OCI-LY1 (cell line): Measurements from ENCODE around the gene TSHZ3.

ENCODE experiments used
- H2AFZ ChIP-seq: fragments of 200-600 bp; sonication (generic), shearing (Covaris generic); 2 replicates; pipeline ENCODE4 v1.6.0; 2014; ENCODE audit warnings: antibody characterized with exemption, mild to moderate bottlenecking, low read length
- H3F3A ChIP-seq: fragments of 200-600 bp; sonication (generic), shearing (Covaris generic); 2 replicates; pipeline ENCODE4 v1.6.0; 2014; ENCODE audit warnings: mild to moderate bottlenecking, antibody characterized with exemption, low read length, moderate library complexity; ENCODE audit not compliant: insufficient read depth
- H3K27ac ChIP-seq: fragments of 200-600 bp; sonication (generic); 2 replicates; pipeline ENCODE4 v1.5.1; 2014; ENCODE audit warnings: low read length, mixed run types, mild to moderate bottlenecking, low read depth; ENCODE audit not compliant: poor library complexity, severe bottlenecking
- H3K27me3 ChIP-seq: fragments of 200-600 bp; sonication (generic); 2 replicates; pipeline ENCODE4 v1.6.0; 2014; ENCODE audit warnings: antibody characterized with exemption, mild to moderate bottlenecking, low read length, moderate library complexity; ENCODE audit not compliant: insufficient read depth
- H3K36me3 ChIP-seq: fragments of 200-600 bp; sonication (generic); 2 replicates; pipeline ENCODE4 v1.6.1; 2014; ENCODE audit warnings: mild to moderate bottlenecking, antibody characterized with exemption, low read length, moderate library complexity, mixed read lengths; ENCODE audit not compliant: insufficient read depth
- H3K4me1 ChIP-seq: fragments of 200-600 bp; sonication (generic); 2 replicates; pipeline ENCODE4 v1.5.1; 2014; ENCODE audit warnings: mild to moderate bottlenecking, low read length, moderate library complexity; ENCODE audit not compliant: insufficient read depth, severe bottlenecking
- H3K4me2 ChIP-seq: fragments of 200-600 bp; sonication (generic), shearing (Covaris generic); 2 replicates; pipeline ENCODE4 v1.6.1; 2014; ENCODE audit warnings: low read length
- H3K4me3 ChIP-seq: fragments of 200-600 bp; sonication (generic); 2 replicates; pipeline ENCODE4 v1.5.1; 2014; ENCODE audit warnings: low read length, low read depth, mild to moderate bottlenecking, mixed read lengths; ENCODE audit not compliant: poor library complexity, severe bottlenecking
- H3K79me2 ChIP-seq: fragments of 200-600 bp; shearing (Covaris generic); 2 replicates; pipeline ENCODE4 v1.6.1; 2016; ENCODE audit warnings: mixed run types, low read length, mixed read lengths; ENCODE audit not compliant: insufficient read depth
- H3K9ac ChIP-seq: fragments of 200-600 bp; sonication (generic), shearing (Covaris generic); 2 replicates; pipeline ENCODE4 v1.6.1; 2014; ENCODE audit warnings: mild to moderate bottlenecking, low read length, mixed read lengths
- H3K9me2 ChIP-seq: fragments of 200-600 bp; sonication (generic), shearing (Covaris generic); 2 replicates; pipeline ENCODE4 v1.6.1; 2014; ENCODE audit warnings: low read depth, mild to moderate bottlenecking, low read length, mixed read lengths
- H3K9me3 ChIP-seq: fragments of 200-600 bp; shearing (Covaris generic); 2 replicates; pipeline ENCODE4 v1.6.1; 2014; ENCODE audit warnings: low read length, mixed read lengths
- H4K20me1 ChIP-seq: fragments of 200-600 bp; sonication (generic), shearing (Covaris generic); 2 replicates; pipeline ENCODE4 v1.6.0; 2016; ENCODE audit warnings: mild to moderate bottlenecking, low read length; ENCODE audit not compliant: insufficient read depth
- EZH2 ChIP-seq: fragments of 200-600 bp; sonication (generic), shearing (Covaris generic); IDR thresholded peaks from 2 replicates; pipeline ENCODE4 v1.8.0; 2017; ENCODE audit warnings: borderline replicate concordance, mixed run types, mild to moderate bottlenecking, antibody characterized with exemption, low read length, moderate library complexity, mixed read lengths
- TF ChIP-seq, protein P1 (sequence below): fragments of 200-600 bp; sonication (generic), shearing (Covaris generic); IDR thresholded peaks from 2 replicates; pipeline ENCODE4 v1.5.1; 2017; ENCODE audit warnings: mild to moderate bottlenecking, antibody characterized with exemption, low read length, moderate library complexity, mixed read lengths

Gene TSHZ3

DNA sequence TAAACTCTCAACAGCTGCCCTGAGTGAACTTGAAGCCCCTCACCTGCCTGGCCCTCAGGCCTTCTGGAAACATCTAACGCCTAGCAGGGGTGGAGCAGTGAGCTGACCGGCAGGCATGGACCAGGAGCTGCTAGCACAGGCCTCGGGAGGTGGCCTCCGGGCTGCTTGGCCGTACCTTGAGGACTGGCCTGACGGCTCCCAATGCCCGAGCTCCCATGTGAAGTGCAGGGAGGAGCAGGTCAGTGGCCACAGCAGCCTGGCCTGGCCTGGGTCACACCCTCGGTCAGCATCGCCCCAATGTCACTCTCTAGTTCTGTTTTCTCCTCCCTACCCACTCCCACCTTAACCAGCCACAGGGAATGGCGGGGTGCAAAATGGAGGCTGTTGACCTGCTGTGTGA, 19.0 kb downstream of the TSHZ3 start:
- H3K9me2 ChIP-seq = no peaks in the 10 kb centered on the region
- H3K27me3 ChIP-seq = no peaks in the 10 kb centered on the region
- H3F3A ChIP-seq = no peaks in the 10 kb centered on the region
- H3K79me2 ChIP-seq = no peaks in the 10 kb centered on the region
- H3K27ac ChIP-seq = no peak overlapping the region
- H3K4me3 ChIP-seq = no peak overlapping the region
- H3K4me1 ChIP-seq = no peaks in the 10 kb centered on the region
- no peak overlapping the region for H3K4me2 ChIP-seq
- TF ChIP-seq, protein P1, sequence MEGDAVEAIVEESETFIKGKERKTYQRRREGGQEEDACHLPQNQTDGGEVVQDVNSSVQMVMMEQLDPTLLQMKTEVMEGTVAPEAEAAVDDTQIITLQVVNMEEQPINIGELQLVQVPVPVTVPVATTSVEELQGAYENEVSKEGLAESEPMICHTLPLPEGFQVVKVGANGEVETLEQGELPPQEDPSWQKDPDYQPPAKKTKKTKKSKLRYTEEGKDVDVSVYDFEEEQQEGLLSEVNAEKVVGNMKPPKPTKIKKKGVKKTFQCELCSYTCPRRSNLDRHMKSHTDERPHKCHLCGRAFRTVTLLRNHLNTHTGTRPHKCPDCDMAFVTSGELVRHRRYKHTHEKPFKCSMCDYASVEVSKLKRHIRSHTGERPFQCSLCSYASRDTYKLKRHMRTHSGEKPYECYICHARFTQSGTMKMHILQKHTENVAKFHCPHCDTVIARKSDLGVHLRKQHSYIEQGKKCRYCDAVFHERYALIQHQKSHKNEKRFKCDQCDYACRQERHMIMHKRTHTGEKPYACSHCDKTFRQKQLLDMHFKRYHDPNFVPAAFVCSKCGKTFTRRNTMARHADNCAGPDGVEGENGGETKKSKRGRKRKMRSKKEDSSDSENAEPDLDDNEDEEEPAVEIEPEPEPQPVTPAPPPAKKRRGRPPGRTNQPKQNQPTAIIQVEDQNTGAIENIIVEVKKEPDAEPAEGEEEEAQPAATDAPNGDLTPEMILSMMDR = no peak
- no peak for TF ChIP-seq EZH2
- H3K9ac ChIP-seq = no peak overlapping the region
- no peak overlapping the region for H2AFZ ChIP-seq
- no peaks in the 10 kb centered on the region for H4K20me1 ChIP-seq
- no peaks in the 10 kb centered on the region for H3K36me3 ChIP-seq
- H3K9me3 ChIP-seq = no peaks in the 10 kb centered on the region

DNA sequence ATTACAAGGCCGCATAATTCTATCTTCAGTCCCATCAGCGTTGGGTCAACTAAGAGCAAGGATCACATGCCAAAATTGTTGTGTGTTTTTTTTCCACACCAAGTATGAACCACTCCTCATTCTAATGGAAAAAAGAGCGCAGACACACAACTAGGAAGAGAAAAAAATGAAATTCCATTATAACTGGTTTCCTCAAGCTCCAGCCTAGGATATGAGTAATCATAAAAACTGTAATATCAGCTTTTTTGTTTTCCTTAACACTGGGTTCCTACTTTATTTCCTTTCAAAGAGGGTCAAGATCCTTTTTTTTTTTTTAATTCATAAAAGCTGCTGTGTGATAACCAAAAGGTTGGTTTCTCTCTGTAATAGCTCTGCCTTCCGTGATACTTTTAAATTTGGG, 19.4 kb downstream of the TSHZ3 start:
- Histone ChIP-seq H3K36me3 (no peaks in the 10 kb centered on the region), H2AFZ (no peak overlapping the region), H4K20me1 (no peaks in the 10 kb centered on the region), H3K79me2 (no peaks in the 10 kb centered on the region), H3K9ac (no peak overlapping the region), H3K4me1 (no peaks in the 10 kb centered on the region), H3K27me3 (no peaks in the 10 kb centered on the region), H3K9me2 (no peaks in the 10 kb centered on the region), H3K27ac (no peak overlapping the region), H3F3A (no peaks in the 10 kb centered on the region), H3K9me3 (no peaks in the 10 kb centered on the region), H3K4me2 (no peak overlapping the region), H3K4me3 (no peak overlapping the region)
- TF ChIP-seq, protein P1 = no peak
- TF ChIP-seq EZH2 = no peak

DNA sequence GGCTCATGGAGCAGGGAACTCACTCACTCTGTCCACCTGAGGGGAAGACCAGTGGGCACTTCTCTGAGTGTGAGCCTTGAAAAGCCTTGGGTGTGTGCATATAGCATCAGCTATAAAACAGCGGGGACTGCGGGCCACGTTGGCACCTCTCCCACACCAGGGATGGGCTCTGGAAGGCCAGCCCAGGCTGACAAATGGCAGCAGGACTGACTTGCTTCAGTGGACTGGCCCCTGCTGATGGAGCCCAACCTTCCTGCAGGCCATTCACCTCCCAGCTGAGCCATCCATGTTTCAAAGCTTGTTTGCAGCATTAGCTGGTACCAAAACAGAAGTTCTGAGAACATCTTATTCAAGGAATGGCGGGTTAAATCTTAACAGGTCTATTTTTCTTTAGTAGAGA, 21.0 kb downstream of the TSHZ3 start:
- no peaks in the 10 kb centered on the region for H3K9me2 ChIP-seq
- H3K9ac ChIP-seq = no peak overlapping the region
- H3K27ac ChIP-seq = no peak overlapping the region
- H3F3A ChIP-seq = no peaks in the 10 kb centered on the region
- H3K4me3 ChIP-seq = no peak overlapping the region
- no peaks in the 10 kb centered on the region for H3K79me2 ChIP-seq
- no peaks in the 10 kb centered on the region for H3K9me3 ChIP-seq
- TF ChIP-seq, protein P1 = no peak
- H3K36me3 ChIP-seq = no peaks in the 10 kb centered on the region
- H4K20me1 ChIP-seq = no peaks in the 10 kb centered on the region
- H3K4me2 ChIP-seq = no peak overlapping the region
- H3K4me1 ChIP-seq = no peaks in the 10 kb centered on the region
- H2AFZ ChIP-seq = no peak overlapping the region
- H3K27me3 ChIP-seq = no peaks in the 10 kb centered on the region
